ENCODE data around the gene JAKMIP2.
"Not testable (repeated sequence)": the region's sequence is repeated elsewhere in the genome, so short reads cannot be mapped to it uniquely, and the experiment has no call there.

JAKMIP2 gene

GRCh38 chr5:147743012-147743411 is 39.5 kb downstream of the JAKMIP2 start:
- DNase-seq = no peak

GRCh38 chr5:147742151-147742550 is 40.4 kb downstream of the JAKMIP2 start:
- DNase-seq = no peak

DNA sequence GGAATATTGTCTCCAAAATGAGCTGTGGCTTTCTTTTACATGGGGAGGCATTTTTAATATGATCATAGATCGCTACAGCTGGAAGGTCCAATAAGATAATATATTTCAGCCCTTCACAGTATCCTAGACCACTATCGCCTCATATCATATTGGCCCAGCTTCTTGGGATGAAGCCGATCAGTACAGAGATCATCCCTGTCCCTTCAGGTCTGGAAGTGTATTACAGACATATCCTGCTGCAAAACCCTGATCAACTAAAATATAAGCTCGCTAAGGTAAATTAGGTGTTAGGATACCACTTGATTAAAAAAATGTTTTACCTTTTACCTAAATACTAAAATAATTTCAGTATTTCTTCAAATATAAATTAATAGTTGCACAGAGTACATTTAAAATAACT is 41.7 kb downstream of the JAKMIP2 start:
- DNase-seq = no peak

DNA sequence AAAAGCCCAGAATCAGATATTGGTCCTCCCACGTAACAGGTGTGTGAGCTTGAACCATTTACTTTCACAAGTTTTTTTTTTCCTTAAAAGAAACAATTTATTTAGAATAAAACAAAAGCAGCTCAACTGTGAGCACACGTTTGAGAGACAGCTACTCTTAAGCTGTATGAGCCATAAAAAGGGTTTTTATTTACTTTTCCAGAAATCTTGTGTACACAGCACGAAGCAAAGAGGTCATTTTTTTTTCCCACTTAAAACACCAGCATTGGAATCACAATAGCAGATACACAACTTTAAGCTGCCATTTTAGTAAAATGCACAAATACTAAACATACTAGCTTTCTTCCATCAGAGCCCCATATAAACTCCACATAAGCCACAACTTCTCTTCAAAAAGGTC is 44.6 kb downstream of the JAKMIP2 start:
- no peak for DNase-seq

DNA sequence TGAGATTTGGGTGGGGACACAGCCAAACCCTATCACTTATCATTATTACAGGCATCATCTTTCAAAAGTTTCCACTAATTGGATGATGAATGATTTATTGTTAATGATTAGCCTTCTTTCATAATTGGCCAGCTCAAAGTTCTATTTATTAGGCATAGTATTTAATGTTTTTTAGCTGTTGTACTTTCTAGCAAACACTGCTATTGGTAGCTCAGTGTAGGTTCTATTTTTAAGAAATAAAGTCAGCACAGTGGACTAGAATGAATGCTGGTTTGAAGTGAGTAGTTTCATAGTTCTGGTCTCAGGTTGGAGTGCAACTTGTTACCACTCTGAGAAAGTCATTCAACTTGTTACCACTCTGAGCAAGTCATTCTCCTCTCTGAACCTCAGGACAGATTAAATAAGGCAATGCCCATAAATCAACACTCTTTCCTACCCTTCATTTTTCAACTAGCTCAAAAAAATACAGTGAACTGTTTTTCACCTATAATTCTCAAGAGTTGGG is 46.9 kb downstream of the JAKMIP2 start:
- no peak for DNase-seq

DNA sequence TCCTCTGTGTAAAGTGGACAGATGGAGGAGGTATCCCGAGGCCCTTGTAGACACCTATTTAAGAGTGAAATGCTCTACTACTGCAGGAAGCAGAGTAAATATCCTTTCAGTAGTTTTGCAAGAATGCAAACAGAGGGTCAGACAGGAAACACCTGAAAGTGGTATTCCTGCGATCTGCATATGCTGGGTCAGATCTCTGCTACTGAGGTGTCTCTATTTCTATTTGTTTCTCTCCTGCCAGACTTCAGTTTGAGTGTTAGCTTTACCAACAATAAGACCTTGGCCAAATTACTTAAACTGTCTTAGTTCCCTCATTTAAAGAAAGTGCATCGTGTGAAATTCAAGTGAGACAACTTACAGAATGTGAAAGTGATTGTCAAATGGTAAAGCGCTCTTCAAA is 47.6 kb downstream of the JAKMIP2 start:
- DNase-seq = no peak

GRCh38 chr5:147733075-147733474 is 49.5 kb downstream of the JAKMIP2 start:
- no peak for DNase-seq

GRCh38 chr5:147732291-147732883 is 50.1 kb downstream of the JAKMIP2 start:
- DNase-seq = no peak

- DNase-seq = no peak
Measured at GRCh38 chr5:147731431-147732290, 50.9 kb downstream of the JAKMIP2 start.

- no peak for DNase-seq
Measured at GRCh38 chr5:147727200-147727599, 55.3 kb downstream of the JAKMIP2 start.

GRCh38 chr5:147721191-147721960 is 61.2 kb downstream of the JAKMIP2 start:
- DNase-seq = not testable (repeated sequence)

GRCh38 chr5:147713550-147714295 is 68.8 kb downstream of the JAKMIP2 start:
- DNase-seq = no peak

DNA sequence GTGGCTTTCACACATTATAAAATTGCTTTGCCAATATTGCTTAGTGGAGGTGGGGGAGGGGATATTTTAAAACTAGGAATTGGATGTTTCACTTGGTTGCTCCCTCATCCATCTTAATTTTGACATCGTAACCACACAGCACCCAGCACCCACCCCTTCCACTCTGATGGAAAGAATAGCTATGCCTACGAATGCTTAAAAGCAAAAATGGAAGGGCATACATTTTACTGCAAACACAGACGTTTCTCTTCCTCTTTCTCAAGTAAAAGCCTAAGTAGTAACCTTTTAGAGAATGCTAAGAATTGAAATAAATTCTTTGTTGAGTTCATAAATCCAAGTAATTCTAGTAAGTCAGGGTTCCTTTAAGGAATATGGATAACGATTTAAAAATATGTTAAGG is 69.9 kb downstream of the JAKMIP2 start:
- DNase-seq = no peak

- no peak for DNase-seq
Measured at GRCh38 chr5:147712019-147712418, 70.5 kb downstream of the JAKMIP2 start.

DNA sequence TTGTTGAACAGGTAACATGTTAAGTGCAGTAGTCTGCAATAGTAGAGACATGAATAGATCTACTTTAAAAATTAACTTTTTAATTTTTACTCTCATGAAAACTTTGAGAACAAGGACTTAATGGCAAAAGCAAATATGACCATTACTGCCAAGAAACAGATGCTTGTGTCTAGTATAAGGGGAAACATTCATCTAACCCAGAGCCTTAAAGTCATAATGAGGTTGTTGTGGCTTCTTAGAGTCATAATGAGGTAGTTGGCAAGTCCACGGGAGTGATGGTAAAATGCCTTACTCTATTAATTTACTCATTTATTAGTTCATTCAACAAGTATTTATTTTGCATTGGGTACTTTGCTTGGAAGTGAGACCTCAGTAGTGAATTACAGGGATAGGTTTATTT is 71.5 kb downstream of the JAKMIP2 start:
- no peak for DNase-seq

DNA sequence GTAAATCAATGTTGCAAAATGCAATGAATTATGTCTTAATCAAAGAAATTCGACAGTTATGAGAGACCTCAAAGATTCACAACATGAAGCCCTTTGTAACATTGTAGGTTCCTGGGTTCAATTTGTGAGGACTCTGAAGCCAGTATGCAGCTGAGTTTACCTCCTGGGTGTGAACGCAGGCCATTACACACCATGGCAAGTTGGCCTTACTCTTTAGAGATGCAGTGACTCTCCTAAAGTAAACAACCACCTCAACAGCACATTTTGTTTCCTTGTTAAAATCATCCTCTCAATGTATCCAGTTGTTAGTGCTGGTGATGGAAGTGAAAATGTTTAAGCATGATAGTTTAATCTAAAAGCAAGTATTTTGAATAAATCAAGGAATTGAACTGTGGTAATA is 73.8 kb downstream of the JAKMIP2 start:
- DNase-seq = no peak

GRCh38 chr5:147704544-147704943 is 78.0 kb downstream of the JAKMIP2 start:
- DNase-seq = no peak

DNA sequence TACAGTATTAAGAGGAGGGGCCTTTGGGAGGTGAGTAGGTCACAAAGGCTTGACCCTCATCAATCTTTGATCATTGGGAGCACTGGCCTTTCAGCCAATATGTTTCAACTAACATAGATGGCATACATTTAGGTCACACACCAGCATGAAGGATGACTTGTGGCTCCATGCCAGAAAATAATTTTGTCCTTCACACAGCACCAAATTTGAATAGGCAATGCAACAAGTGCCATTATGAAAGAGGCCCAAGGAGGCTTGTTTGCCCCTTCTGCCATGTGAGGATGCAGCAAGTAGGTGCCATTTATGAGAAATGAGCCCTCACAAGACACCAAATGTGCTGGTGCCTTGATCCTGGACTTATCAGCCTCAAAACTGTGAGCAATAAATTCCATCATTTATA is 81.1 kb downstream of the JAKMIP2 start:
- DNase-seq = no peak

DNA sequence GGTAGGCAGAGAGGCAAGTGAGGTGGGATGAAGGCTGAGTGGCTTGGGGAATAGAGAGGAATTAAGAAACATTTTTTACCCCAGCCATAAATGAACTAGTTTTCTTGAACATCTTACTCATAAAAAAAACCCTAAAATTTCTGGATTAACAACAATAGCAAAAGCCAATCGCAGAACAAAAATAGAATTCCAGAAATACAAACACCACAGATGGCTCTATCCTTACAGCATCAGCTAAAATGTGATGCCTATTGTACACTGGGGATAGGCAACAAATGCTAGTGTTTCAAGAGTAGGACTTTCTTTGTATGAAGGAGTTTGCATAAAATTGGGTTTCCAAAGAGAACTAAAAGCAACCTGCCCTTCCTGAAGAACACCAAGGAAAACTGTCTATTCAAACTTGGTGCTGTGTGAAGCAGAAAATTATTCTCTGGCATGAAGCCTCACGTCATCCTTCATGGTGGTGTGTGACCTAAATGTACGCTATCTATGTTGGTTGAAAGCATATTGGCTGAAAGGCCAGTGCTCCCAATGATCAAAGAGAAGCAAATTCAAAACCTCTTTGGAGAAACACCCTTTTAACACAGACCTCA is 82.9 kb downstream of the JAKMIP2 start:
- DNase-seq = no peak

- no peak for DNase-seq
Measured at GRCh38 chr5:147697380-147697779, 85.1 kb downstream of the JAKMIP2 start.

- DNase-seq = no peak
Measured at GRCh38 chr5:147694772-147695171, 87.8 kb downstream of the JAKMIP2 start.

GRCh38 chr5:147693233-147693632 is 89.3 kb downstream of the JAKMIP2 start:
- no peak for DNase-seq
